HepG2 (cell line): ENCODE results near the gene RAD23A. TPM values are rescaled to one million over a fixed set of nuclear protein-coding genes. Genes with fewer than 3 reads are reported as not detected.

ENCODE experiments used
- ATM ChIP-seq: fragments of 450-650 bp; IDR thresholded peaks from 2 replicates; pipeline ENCODE4 v1.7.1; 2017; ENCODE audit warnings: mild to moderate bottlenecking, borderline replicate concordance
- HDAC6 ChIP-seq: fragments of 200-600 bp; sonication (generic); IDR thresholded peaks from 2 replicates; pipeline ENCODE4 v1.7.0; 2017; ENCODE audit warnings: mild to moderate bottlenecking, antibody characterized with exemption, low read length, low read depth
- HES4 ChIP-seq: sonication (generic); formaldehyde crosslinking; IDR thresholded peaks from 2 replicates; pipeline ENCODE4 v1.9.0; 2021; ENCODE audit warnings: mild to moderate bottlenecking, missing genetic modification reagents, borderline replicate concordance
- HOXA9 ChIP-seq: sonication (generic); formaldehyde crosslinking; IDR thresholded peaks from 2 replicates; pipeline ENCODE4 v1.8.1; 2022; ENCODE audit warnings: missing genetic modification reagents, mild to moderate bottlenecking, moderate library complexity, borderline replicate concordance
- MAZ ChIP-seq, 2 experiments: sonication (generic) in 1 of 2; formaldehyde crosslinking in 1 of 2; IDR thresholded peaks; 2 replicates each; pipeline versions ENCODE4 v1.5.0 to v1.6.1; 2012 to 2020; ENCODE audit warnings: low read depth in 2 of 2, mild to moderate bottlenecking in 2 of 2, borderline replicate concordance in 1 of 2, improper control_type of control experiment in 1 of 2, low read length in 1 of 2, missing genetic modification reagents in 1 of 2, moderate library complexity in 1 of 2
- NFIB ChIP-seq: sonication (generic); formaldehyde crosslinking; IDR thresholded peaks from 2 replicates; pipeline ENCODE4 v1.9.0; 2021; ENCODE audit warnings: missing genetic modification reagents, mild to moderate bottlenecking, borderline replicate concordance
- PHF21A ChIP-seq: sonication (generic); formaldehyde crosslinking; IDR thresholded peaks from 2 replicates; pipeline ENCODE4 v1.5.0; 2020; ENCODE audit warnings: mild to moderate bottlenecking, missing genetic modification reagents
- POGZ ChIP-seq: sonication (generic); formaldehyde crosslinking; IDR thresholded peaks from 2 replicates; pipeline ENCODE4 v1.4.0; 2020; ENCODE audit warnings: mild to moderate bottlenecking, missing genetic modification reagents
- POLR2A ChIP-seq, 2 experiments: IDR thresholded peaks; 2 replicates each; pipeline ENCODE4 v1.6.1; 2011; ENCODE audit warnings: low read depth in 2 of 2, low read length in 2 of 2, mild to moderate bottlenecking in 1 of 2, moderate library complexity in 1 of 2; ENCODE audit not compliant: insufficient read depth in 1 of 2
- RARA ChIP-seq: IDR thresholded peaks from 2 replicates; pipeline ENCODE4 v1.6.1; 2016; ENCODE audit warnings: missing genetic modification reagents, missing compliant biosample characterization
- SMAD1 ChIP-seq: sonication (generic); formaldehyde crosslinking; IDR thresholded peaks from 2 replicates; pipeline ENCODE4 v1.4.0; 2020; ENCODE audit warnings: missing genetic modification reagents, low read depth, mild to moderate bottlenecking, borderline replicate concordance
- SUZ12 ChIP-seq: fragments of 150-350 bp; IDR thresholded peaks from 2 replicates; pipeline ENCODE4 v1.6.1; 2014; ENCODE audit warnings: low read depth, low read length
- TP53 ChIP-seq: sonication (generic); formaldehyde crosslinking; conservative IDR thresholded peaks from 2 replicates; pipeline ENCODE4 v1.4.0; 2020; ENCODE audit warnings: missing genetic modification reagents
- ZNF484 ChIP-seq: sonication (generic); formaldehyde crosslinking; IDR thresholded peaks from 2 replicates; pipeline ENCODE4 v1.5.1; 2020; ENCODE audit warnings: mild to moderate bottlenecking, low read depth, missing genetic modification reagents, borderline replicate concordance
- polyA plus RNA-seq, 8 experiments: library from polyadenylated mRNA; depleted of rRNA in 3 of 8; stranded (reverse) in 7 of 8; unstranded in 1 of 8; fragments of >200 nt; fragmentation: Illumina TruSeq in 4 of 8; extraction: Trizol in 4 of 8; gene quantifications; 2 replicates each; pipeline versions ENCODE4 v1.2.1 to v1.2.3, GENCODE V29; 2011 to 2016; ENCODE audit warnings: low read depth in 4 of 8, missing spikeins in 1 of 8, mixed read lengths in 1 of 8; ENCODE audit not compliant: insufficient read depth in 1 of 8
- total RNA-seq, 5 experiments: library from RNA; depleted of rRNA; stranded (reverse); fragments of >200 nt; fragmentation: Illumina TruSeq; extraction: Trizol; gene quantifications; 2 replicates each; pipeline ENCODE4 v1.2.3, GENCODE V29; 2016; ENCODE audit warnings: low read depth in 1 of 5
- TF ChIP-seq, protein P1 (sequence below): sonication (generic); formaldehyde crosslinking; IDR thresholded peaks from 2 replicates; pipeline ENCODE4 v1.9.0; 2021; ENCODE audit warnings: mild to moderate bottlenecking, missing genetic modification reagents
- TF ChIP-seq, protein P2 (sequence below): IDR thresholded peaks from 2 replicates; pipeline ENCODE4 v1.6.1; 2016; ENCODE audit warnings: low read depth, borderline replicate concordance
- TF ChIP-seq, protein P3 (sequence below): sonication (generic); formaldehyde crosslinking; IDR thresholded peaks from 2 replicates; pipeline ENCODE4 v1.4.0; 2020; ENCODE audit warnings: mild to moderate bottlenecking, missing genetic modification reagents
- TF ChIP-seq, protein P4 (sequence below): sonication (generic); formaldehyde crosslinking; IDR thresholded peaks from 2 replicates; pipeline ENCODE4 v1.8.1; 2023; ENCODE audit warnings: mild to moderate bottlenecking, missing genetic modification reagents

Gene RAD23A
- total and polyA plus RNA-seq, 2 of the 13 experiments (the other 11 are each of a cell fraction or from before 2014, with no cell fraction given): 42.5 to 54.2 TPM

DNA sequence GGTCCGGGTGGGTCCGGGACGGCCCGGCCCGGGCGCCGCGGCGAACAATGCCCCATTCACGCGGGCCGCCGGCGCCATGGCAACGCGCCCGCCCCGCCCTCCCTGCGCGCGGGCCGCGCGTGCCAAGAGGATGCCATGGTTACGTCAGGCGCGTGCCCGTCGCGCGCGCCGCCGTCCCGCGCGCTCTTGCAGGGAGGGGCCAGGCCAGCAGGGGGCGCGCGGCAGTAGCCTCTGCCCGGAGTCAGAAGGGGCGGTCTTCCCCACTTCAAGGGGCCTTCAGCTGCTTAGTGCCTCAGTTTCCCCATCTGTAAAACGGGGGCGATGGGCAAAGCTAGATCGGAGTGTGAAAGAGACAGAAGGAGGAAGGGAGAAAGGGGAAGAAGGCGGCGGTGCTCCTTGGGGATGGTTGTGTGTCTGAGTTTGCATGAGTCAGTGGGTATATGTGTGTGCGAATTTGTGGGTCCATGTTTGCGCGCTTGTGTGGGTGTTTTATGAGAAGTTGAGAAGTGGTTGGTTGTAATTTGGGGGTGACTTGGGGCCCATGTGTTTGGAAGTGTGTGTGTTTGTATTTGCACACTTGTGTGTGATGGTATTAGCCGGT is 38.0 kb downstream of the RAD23A start (continued):
- no peak for TF ChIP-seq POGZ (CRISPR knock-in tag)
- TF ChIP-seq HDAC6: no peak
- TF ChIP-seq ATM: no peak
- TF ChIP-seq ZNF484: no peak
- 0 out of 2 replicates have a peak, but pooled peaks have one; percentile 20 for TF ChIP-seq RARA
- no peak for TF ChIP-seq PHF21A (CRISPR knock-in tag)
- TF ChIP-seq, protein P1, sequence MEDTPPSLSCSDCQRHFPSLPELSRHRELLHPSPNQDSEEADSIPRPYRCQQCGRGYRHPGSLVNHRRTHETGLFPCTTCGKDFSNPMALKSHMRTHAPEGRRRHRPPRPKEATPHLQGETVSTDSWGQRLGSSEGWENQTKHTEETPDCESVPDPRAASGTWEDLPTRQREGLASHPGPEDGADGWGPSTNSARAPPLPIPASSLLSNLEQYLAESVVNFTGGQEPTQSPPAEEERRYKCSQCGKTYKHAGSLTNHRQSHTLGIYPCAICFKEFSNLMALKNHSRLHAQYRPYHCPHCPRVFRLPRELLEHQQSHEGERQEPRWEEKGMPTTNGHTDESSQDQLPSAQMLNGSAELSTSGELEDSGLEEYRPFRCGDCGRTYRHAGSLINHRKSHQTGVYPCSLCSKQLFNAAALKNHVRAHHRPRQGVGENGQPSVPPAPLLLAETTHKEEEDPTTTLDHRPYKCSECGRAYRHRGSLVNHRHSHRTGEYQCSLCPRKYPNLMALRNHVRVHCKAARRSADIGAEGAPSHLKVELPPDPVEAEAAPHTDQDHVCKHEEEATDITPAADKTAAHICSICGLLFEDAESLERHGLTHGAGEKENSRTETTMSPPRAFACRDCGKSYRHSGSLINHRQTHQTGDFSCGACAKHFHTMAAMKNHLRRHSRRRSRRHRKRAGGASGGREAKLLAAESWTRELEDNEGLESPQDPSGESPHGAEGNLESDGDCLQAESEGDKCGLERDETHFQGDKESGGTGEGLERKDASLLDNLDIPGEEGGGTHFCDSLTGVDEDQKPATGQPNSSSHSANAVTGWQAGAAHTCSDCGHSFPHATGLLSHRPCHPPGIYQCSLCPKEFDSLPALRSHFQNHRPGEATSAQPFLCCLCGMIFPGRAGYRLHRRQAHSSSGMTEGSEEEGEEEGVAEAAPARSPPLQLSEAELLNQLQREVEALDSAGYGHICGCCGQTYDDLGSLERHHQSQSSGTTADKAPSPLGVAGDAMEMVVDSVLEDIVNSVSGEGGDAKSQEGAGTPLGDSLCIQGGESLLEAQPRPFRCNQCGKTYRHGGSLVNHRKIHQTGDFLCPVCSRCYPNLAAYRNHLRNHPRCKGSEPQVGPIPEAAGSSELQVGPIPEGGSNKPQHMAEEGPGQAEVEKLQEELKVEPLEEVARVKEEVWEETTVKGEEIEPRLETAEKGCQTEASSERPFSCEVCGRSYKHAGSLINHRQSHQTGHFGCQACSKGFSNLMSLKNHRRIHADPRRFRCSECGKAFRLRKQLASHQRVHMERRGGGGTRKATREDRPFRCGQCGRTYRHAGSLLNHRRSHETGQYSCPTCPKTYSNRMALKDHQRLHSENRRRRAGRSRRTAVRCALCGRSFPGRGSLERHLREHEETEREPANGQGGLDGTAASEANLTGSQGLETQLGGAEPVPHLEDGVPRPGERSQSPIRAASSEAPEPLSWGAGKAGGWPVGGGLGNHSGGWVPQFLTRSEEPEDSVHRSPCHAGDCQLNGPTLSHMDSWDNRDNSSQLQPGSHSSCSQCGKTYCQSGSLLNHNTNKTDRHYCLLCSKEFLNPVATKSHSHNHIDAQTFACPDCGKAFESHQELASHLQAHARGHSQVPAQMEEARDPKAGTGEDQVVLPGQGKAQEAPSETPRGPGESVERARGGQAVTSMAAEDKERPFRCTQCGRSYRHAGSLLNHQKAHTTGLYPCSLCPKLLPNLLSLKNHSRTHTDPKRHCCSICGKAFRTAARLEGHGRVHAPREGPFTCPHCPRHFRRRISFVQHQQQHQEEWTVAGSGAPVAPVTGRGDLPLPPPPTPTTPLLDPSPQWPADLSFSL (CRISPR knock-in tag): peak; percentile 91
- TF ChIP-seq POLR2A (IDR thresholded peaks at IDR 0.05; ENCODE audit: insufficient read depth in 1 of 2, low read depth in 2 of 2, low read length in 2 of 2): no peak
- no peak; the same call in 1 of the 2 replicates for TF ChIP-seq SMAD1 (CRISPR knock-in tag)
- 0 out of 2 replicates have a peak, but pooled peaks have one; percentile 63 for TF ChIP-seq HOXA9 (CRISPR knock-in tag)
- TF ChIP-seq, protein P2, sequence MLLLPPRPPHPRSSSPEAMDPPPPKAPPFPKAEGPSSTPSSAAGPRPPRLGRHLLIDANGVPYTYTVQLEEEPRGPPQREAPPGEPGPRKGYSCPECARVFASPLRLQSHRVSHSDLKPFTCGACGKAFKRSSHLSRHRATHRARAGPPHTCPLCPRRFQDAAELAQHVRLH: peak; percentile 71; the same call in 1 of the 2 replicates
- TF ChIP-seq, protein P3, sequence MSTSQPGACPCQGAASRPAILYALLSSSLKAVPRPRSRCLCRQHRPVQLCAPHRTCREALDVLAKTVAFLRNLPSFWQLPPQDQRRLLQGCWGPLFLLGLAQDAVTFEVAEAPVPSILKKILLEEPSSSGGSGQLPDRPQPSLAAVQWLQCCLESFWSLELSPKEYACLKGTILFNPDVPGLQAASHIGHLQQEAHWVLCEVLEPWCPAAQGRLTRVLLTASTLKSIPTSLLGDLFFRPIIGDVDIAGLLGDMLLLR (CRISPR knock-in tag): no peak
- TF ChIP-seq SUZ12: no peak
- no peak for TF ChIP-seq MAZ (IDR thresholded peaks at IDR 0.05; ENCODE audit: borderline replicate concordance, low read depth, low read length)
- peak; percentile 85 for TF ChIP-seq MAZ (CRISPR knock-in tag; IDR thresholded peaks at IDR 0.05; ENCODE audit: low read depth)
- no peak for TF ChIP-seq TP53 (CRISPR knock-in tag)
- no peak for TF ChIP-seq NFIB (CRISPR knock-in tag)
- TF ChIP-seq HES4: no peak
- TF ChIP-seq, protein P4, sequence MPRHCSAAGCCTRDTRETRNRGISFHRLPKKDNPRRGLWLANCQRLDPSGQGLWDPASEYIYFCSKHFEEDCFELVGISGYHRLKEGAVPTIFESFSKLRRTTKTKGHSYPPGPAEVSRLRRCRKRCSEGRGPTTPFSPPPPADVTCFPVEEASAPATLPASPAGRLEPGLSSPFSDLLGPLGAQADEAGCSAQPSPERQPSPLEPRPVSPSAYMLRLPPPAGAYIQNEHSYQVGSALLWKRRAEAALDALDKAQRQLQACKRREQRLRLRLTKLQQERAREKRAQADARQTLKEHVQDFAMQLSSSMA: no peak
